ENCODE data around the gene HIRA.

The HIRA gene

GRCh38 chr22:19464546-19464945, 33.0 kb upstream of the HIRA start:
- DNase-seq (ENCODE audit: low read depth in 4 of 4, low spot score in 1 of 4) = no peak

GRCh38 chr22:19463491-19464469, 32.2 kb upstream of the HIRA start:
- no peak for DNase-seq (ENCODE audit: low read depth in 4 of 4, low spot score in 1 of 4)

- DNase-seq (ENCODE audit: low read depth in 4 of 4, low spot score in 1 of 4) = no peak
These were observed 31.5 kb upstream of the HIRA start for GRCh38 chr22:19463008-19463407.

- no peak for DNase-seq (ENCODE audit: low read depth in 4 of 4, low spot score in 1 of 4)
These were observed 30.0 kb upstream of the HIRA start for GRCh38 chr22:19461506-19461905.

- no peak for DNase-seq (ENCODE audit: low read depth in 4 of 4, low spot score in 1 of 4)
These were observed 28.5 kb upstream of the HIRA start for GRCh38 chr22:19460036-19460435.

GRCh38 chr22:19457828-19458428, 26.4 kb upstream of the HIRA start:
- no peak for DNase-seq (ENCODE audit: low read depth in 4 of 4, low spot score in 1 of 4)

- DNase-seq (ENCODE audit: low read depth in 4 of 4, low spot score in 1 of 4) = no peak
These were observed 25.0 kb upstream of the HIRA start for GRCh38 chr22:19456541-19456940.

- no peak for DNase-seq (ENCODE audit: low read depth in 4 of 4, low spot score in 1 of 4)
These were observed 24.2 kb upstream of the HIRA start for GRCh38 chr22:19455585-19456370.

DNA sequence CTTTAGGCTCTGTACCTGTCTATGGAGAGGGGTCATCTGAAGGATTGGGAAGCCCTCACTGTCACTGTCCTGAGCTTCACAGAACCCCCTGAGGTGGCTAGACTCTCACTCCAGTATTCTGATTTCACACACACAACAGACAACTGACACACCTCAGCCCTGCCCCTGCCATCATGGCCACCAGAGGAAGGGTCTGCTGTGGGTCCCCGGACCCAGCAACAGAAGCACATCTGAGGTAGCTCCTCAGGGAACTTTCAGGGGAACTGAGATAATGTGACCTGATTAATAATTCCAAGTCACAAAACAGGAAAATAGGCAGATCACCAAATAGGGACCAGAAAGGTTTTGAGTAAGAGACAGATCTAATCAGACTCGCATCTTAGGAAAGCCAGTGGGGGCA, 23.5 kb upstream of the HIRA start:
- DNase-seq (ENCODE audit: low read depth in 4 of 4, low spot score in 1 of 4) = no peak

DNA sequence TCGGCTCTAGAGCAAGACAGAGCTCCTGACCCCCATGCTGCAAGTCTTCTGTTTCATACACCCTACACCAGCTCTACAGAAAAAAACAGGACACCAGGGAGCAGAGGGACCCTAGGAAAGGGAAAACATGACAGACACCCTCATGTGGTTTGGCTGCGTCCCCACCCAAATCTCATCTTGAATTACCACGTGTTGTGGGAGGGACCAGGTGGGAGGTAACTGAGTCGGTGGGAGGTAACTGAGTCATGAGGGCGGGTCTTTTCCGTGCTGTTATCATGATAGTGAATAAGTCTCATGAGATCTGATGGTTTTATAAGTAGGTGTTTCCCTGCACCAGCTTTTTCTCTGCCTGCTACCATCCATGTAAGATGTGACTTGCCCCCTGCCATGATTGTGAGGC, 22.6 kb upstream of the HIRA start:
- DNase-seq (ENCODE audit: low read depth in 4 of 4, low spot score in 1 of 4) = no peak

DNA sequence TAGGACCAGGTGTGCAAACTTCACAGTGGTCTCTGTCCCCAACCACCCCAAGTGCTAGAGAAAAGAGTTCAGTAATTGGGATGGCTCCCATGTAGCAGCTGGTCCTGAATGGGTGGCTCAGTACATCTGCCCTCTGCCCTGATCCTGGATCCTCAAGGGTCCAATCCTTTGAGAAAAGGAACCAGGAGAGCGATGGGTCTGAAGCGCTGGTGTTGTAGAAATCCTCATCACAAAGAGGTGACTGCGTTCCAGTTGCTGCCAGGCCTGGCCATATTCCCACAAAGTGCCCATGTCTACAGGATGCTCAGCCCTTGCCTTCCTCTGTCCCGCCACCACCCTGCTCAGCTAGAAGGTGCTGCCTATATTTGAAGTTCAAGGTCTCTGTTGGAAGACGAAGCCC, 22.2 kb upstream of the HIRA start:
- DNase-seq (ENCODE audit: low read depth in 4 of 4, low spot score in 1 of 4) = no peak

- DNase-seq (ENCODE audit: low read depth in 4 of 4, low spot score in 1 of 4) = no peak
These were observed 20.0 kb upstream of the HIRA start for GRCh38 chr22:19451570-19451969.

GRCh38 chr22:19450363-19451175, 19.0 kb upstream of the HIRA start:
- no peak for DNase-seq (ENCODE audit: low read depth in 4 of 4, low spot score in 1 of 4)

GRCh38 chr22:19449422-19449767, 17.9 kb upstream of the HIRA start:
- no peak for DNase-seq (ENCODE audit: low read depth in 4 of 4, low spot score in 1 of 4)

- DNase-seq (ENCODE audit: low read depth in 4 of 4, low spot score in 1 of 4) = peak in 2 of 4 experiments; percentile 36 to 45
These were observed 17.3 kb upstream of the HIRA start for GRCh38 chr22:19448739-19449421.

DNA sequence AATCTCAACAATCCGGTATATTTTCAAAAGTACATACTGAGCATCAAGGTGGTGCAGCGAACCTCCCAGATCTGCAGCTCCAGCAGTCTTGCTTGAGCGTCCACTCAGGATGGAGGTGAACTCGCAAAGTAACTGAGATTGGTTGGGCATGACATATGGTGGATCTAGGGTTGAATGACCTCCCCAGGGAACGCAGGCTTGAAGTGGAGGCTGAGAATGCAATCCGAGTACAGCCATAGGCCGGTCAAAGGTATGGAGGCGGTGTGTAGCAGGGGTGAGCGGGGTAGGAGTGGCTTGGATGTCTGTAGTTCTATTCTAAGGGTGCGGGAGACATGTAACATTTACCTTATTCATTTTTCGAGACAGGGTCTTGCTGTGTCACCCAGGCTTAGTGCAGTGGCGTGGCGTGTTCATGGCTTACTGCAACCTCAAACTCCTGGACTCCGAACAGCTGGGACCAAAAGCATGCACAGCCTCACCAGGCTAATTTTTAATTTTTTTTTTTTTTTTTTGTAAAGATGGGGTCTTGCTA, 16.6 kb upstream of the HIRA start:
- DNase-seq (ENCODE audit: low read depth in 4 of 4, low spot score in 1 of 4) = no peak

DNA sequence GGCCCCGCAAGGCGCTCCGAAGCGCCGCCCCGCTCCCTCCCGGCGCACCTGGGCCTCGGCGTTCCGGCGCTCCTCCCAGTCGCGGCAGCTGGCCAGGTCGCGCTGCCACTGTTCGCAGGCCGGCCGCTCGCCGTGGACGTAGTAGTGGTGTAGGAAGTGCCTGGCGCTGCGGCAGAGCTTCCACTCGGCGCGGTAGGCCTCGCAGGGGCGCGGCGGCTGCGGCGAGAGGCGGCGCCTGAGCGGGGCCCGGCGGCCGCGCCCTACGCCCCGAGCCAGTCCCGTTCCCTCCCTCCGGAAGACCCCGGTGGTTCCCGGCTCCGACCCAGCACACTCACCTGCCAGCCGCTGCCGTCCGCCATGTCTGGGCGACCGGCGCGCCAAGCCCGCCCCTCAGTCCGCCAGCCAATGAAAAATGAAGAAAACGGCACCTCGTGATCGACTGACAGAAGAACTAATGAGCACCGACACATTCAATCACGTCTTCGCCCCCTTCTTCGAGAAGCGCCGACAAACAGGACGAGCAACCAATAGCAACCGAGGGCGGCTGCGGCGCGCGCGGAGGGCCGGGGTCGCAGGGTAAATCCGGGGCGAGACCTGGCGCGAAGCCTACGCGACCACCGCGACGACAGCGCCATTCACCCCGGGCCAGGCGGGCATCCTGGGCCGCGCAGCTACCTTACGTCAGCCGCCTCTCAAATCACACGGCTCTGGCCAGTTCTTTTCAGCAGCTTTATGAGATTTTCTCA, 16.0 kb upstream of the HIRA start, which contains the start of gene C22orf39:
TSS of gene C22orf39 (minus strand) at position 382 of the 746 bp plus-strand sequence. CDS start at position 359, 23 bp downstream.
- peak; percentile 65 to 79 (median 72) for DNase-seq (ENCODE audit: low read depth in 4 of 4, low spot score in 1 of 4)

GRCh38 chr22:19446603-19447329, 15.2 kb upstream of the HIRA start:
- no peak for DNase-seq (ENCODE audit: low read depth in 4 of 4, low spot score in 1 of 4)

Data from stimulated activated CD4-positive, alpha-beta T cell treated with anti-CD3 and anti-CD28 coated beads, Interleukin-1b, Interleukin-23, amount 100 ng/mL, for 24 hours (primary cell).